HG03159 (cell line): ENCODE data around the gene TBPL1.
"Not testable (repeated sequence)": the region's sequence is repeated elsewhere in the genome, so short reads cannot be mapped to it uniquely, and the experiment has no call there.

Experiments used
- ATAC-seq: cut with Tn5 transposase; IDR thresholded peaks from one replicate; pipeline ENCODE4 v1.9.1; 2021; ENCODE audit warnings: mild to moderate bottlenecking, moderate library complexity; ENCODE audit not compliant: unreplicated experiment

TBPL1 gene

DNA sequence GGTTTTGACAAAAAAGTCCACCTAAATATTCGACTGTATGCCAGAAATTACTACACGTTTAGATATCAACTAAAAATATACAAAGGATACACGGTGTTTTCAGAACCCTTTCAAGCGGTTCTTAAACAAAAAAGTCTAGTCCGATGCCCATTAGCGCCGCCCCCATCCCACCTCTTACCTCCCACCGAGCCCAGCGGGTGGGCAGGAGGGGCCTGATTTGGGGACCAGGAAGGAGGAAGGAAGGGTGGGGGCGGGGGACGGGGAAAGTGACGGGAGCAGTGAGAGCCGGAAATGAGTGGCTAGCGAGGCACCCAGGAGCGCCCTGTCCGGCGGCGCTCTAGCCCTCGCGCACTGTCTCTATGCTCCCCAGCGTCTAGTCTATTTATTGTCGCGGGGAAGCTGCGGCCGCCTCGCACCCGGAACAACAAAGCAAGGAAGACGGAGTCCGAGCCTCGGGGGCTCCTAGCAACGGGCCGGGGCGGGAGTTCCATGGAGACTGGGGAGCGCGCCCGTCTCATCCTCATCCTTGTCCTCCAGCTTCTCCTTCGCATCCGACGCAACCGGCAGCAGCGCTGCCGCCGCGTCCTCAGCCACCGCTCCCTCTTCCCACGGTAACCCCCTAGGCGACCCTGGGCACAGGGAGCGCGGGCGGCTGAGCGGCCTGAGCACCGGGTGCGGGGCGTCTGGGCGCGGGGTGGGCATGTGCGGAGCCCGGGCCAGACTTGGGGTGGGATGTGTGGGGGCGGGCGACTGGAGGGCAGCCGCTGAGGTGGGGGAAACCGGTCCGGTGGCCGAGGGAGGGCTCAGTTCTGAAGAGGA, at the start of gene TBPL1:
Gene TBPL1 (plus strand): TSS at position 410 of the 819 bp plus-strand sequence. CDS start 26,902 bp downstream, outside the sequence.
- ATAC-seq: peak; percentile 87

DNA sequence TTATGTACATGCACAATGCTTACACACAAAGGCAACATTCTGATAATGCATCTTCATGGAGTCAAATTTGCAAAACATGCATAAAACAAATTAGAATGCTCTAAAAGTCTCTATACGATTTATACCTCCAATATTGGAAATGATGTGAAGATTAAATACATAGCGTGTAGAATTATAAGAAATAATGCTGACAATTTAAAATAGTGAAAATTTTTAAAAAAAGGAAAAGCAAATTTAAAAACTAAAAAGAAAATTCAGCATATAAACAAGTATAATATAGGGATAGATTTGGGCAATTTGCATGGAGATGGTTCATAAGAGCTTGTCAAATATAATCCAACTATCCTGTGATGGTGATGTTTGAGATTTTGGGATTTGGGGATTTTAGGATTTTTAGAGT, 49.2 kb upstream of the TBPL1 start:
- no peak for ATAC-seq

- ATAC-seq: no peak
These were observed 47.0 kb upstream of the TBPL1 start for GRCh38 chr6:133906050-133906449.

- peak; percentile 72 for ATAC-seq
These were observed 36.3 kb upstream of the TBPL1 start for GRCh38 chr6:133916650-133917151.

- no peak for ATAC-seq
These were observed 35.2 kb upstream of the TBPL1 start for GRCh38 chr6:133917781-133918180.

DNA sequence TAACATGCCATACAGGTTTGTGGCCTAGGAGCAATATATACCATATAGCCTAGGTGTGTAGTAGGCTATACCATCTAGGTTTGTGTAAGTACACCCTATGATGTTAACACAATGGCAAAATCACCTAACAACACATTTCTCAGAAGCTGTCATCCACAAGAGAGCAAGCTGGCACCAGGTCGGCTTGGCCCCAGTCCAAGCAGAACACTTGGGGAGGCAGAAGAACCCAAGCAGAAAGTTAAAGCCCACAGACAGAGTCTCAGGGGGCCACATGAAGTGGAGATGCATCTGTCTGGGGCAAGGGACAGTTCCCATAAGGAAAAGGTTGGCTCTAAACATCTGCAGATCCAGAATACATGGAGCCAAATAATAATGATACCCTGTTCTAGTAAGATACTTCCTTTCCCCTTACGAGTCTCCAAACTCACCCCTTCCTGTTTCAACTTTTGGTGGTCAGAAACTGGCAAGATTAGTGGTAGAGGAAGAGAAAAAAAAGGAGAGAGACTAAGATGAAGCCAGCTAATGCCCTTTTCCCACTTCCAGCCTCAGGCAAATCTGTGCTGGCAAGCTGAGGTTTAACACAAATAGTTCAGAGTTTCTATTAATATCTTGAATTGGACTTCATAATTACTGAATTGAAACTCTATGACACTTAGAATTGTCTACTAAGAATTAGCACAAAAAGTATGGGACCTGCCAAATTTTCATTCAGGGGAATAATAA, 34.7 kb upstream of the TBPL1 start:
- no peak for ATAC-seq

DNA sequence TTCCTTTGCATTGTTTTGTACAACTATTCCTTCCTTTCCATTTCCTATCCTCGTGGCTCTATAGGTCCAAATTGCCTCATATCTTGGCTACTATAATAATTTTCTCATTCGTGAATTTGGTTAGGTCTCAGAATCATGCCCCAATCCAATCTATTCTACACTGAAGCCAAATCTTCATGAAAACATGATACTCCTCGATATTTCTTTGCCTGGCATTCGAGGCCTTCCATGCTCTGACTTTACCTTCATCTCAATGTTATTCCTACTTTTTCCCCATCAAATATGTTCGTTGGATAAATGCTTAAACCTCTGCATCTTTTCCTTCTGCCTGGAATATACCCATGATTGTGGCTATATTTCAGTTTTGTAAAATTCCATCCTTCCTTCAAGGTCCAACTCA, 33.7 kb upstream of the TBPL1 start:
- no peak for ATAC-seq

DNA sequence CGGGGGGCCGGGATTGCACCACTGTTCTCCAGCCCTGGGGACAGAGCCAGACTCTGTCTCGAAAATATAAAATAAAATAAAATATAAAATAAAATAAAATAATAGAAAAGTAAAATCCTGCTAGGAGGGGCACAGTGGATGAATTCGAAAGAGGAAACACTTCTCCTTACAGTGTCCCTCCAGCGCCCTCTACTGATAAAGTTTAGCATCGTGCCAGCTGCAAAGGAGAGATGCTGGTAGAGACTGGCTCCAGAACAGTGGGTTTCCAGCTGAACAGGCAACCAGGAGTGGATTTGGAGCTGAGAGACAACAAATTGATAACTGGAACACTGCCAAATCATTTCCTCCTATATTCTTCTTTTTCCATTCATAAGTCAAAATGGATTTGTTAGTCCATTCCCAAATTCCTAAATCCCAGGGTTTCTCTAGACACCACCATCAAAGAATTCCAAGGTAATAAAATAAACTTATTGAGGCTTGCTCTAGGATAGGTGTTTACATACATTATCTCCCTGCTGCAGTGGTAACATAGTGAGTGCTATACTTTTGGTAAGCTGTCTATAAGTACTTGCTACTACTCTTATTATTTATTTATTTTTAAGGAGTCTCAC, 31.7 kb upstream of the TBPL1 start:
- ATAC-seq: peak; percentile 68

DNA sequence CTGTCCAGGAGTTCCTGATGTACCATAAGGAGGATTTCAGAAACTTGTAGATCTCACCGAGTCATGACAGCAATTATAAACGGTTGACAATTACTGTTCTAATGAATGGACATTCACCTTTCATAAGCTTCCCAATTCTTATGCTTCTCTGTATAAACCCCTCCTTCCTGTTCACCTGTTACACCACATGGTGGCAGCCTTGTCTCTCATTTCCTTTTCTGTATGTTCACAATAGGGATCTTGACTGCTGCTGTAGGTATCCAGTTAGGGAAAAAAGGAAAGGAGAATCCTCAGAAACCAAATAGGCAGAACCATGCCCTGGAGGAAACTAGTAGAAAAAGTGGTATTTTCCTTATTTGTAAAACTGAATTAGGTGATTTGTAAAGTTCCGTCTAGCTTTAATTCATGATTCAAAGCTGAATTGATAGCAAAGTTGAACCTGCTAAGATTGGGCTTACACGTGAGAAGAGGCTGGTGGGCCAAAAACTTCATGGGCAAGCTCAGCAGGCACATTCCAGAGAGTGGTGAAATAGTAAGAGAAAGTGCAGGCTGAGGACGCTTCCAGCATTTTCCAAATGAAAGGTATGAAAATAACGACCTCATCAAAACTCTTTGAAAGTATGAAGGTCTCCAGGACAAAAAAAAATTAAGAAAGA, 29.0 kb upstream of the TBPL1 start:
- ATAC-seq: peak; percentile 85

DNA sequence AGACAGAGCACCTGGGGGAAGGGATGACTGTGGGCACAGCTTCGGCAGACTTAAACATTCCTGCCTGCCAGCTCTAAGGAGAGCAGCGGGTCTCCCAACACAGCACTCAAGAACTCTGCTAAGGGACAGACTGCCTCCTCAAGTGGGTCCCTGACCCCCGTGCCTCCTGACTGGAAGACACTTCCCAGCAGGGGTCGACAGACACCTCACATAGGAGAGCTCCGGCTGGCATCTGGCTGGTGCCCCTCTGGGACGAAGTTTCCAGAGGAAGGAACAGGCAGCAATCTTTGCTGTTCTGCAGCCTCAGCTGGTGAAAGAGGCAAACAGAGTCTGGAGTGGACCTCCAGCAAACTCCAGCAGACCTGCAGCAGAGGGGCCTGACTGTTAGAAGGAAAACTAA, 21.8 kb upstream of the TBPL1 start:
- not testable (repeated sequence) for ATAC-seq

DNA sequence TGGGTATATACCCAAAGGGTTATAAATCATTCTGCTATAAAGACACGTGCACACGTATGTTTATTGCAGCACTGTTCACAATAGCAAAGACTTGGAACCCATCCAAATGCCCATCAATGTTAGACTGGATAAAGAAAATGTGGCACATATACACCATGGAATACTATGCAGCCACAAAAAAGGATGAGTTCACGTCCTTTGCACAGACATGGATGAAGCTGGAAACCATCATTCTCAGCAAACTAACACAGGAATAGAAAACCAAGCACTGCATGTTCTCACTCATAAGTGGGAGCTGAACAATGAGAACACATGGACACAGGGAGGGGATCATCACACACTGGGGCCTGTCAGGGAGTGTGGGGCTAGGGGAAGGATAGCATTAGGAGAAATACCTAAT, 16.7 kb upstream of the TBPL1 start:
- ATAC-seq: not testable (repeated sequence)

DNA sequence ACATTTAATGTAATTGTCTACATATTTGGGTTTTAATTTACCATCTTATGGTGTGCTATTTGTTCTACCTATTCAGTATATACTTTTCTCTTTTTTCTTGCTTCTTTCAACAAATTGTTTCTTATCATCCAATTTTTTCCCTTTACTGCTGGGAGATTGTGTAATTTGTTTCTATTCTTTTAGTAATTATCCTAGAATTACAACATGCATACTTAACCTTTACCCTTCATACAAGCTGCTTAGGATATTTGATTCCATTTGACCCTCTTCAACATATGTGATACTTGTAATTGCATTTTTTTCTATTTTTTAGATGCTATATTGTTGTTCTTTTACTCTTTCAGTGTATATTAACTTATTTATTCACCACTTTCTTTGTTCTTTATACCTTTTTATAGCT, 15.1 kb upstream of the TBPL1 start:
- ATAC-seq: no peak

GRCh38 chr6:133938533-133938932, 14.5 kb upstream of the TBPL1 start:
- ATAC-seq: no peak

GRCh38 chr6:133939778-133940667, 13.0 kb upstream of the TBPL1 start:
- ATAC-seq: no peak

GRCh38 chr6:133945158-133945557, 7.9 kb upstream of the TBPL1 start:
- ATAC-seq: no peak

- no peak for ATAC-seq
These were observed 5.6 kb upstream of the TBPL1 start for GRCh38 chr6:133947302-133947900.

DNA sequence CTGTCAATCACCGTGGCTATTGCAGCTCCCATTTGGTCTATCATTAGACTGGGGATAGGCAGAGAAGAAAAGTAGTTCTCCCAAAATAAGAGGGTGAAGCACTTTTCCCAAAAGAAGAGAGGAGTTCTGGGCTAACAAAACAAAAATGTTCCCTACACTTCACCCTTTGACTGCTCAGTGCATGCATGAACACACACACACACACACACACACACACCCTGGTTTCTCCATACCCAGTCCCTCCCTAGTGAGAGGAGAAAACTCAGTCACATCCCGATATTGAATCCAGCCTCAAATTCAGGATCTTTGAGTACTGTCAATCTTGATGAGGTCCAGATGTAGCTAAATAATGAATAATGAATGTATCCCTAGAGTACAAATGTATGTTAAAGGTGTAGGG, 4.6 kb upstream of the TBPL1 start:
- ATAC-seq: no peak

GRCh38 chr6:133951227-133951626, 1.8 kb upstream of the TBPL1 start:
- no peak for ATAC-seq

DNA sequence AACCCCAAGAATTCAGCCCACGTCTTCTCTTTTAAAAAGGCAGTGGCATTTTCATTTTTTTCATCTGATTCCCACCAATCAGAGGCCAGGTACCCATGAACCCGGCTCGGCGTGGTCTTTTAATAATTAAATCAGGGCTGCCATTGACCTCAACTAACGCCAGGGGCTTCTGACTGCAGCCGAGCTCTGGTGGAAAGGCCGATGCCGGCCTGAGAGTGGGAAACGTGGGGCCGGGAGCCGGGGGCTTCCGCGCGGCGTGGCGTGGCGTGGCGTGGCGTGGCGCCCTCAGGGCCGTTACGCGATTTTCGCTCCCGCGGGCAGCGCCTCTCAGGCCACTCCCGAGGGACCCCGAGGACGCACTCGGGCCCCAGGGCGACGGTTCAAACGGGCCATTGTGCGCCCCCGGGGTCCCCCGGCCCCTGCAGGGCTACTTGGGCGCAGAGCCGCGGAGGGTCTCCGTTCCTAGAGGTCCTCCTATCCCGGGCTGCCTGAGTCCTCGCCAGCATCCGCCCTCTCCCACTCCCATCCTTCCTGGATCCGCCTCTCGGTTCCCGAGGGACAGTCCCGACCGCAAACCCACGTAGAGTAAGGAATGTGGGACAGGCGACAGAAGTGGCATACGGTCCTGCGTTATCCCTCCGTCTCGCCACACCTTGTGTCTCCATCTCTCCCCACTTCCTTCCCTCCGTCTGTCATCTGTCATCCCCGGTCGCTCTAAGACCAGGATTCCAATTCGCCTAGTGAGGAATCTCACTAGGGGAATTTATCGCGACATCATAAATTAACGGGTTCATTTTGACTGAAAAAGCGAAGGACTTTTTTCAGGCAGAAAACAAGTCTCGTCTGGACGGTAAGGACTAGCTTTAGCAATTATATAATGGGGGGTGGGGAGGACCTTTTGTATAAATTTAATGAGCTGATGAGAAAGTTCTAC, 876 bp upstream of the TBPL1 start:
- ATAC-seq: peak; percentile 77
